Testis (tissue), 2 donors: ENCODE measurements around the gene PCDHAC1.

Experiments used
- CTCF ChIP-seq, 3 experiments: fragments of 450-650 bp in 2 of 3; fragments of 200-600 bp in 1 of 3; sonication (generic) in 1 of 3; IDR thresholded peaks; one replicate each; pipeline ENCODE4 v1.5.1; 2016 to 2019; ENCODE audit warnings: antibody characterized with exemption in 3 of 3, mild to moderate bottlenecking in 2 of 3, moderate library complexity in 1 of 3
- POLR2A ChIP-seq: fragments of 450-650 bp; IDR thresholded peaks from one replicate; pipeline ENCODE4 v1.6.1; 2017; ENCODE audit warnings: antibody characterized with exemption, mild to moderate bottlenecking, moderate library complexity

- TF ChIP-seq CTCF (IDR thresholded peaks at IDR 0.05) (no peak), POLR2A (no peak)
These were observed 52.2 kb downstream of the PCDHAC1 start for GRCh38 chr5:140978260-140978659.
